ENCODE measurements around the gene PRDX3.
"Not testable (repeated sequence)": the region's sequence is repeated elsewhere in the genome, so short reads cannot be mapped to it uniquely, and the experiment has no call there.

PRDX3 gene

GRCh38 chr10:119165171-119166117 is 13.2 kb downstream of the PRDX3 start, which contains the start of gene SFXN4:
TSS of gene SFXN4 (minus strand) at chr10:119165714. CDS start at chr10:119165647, 67 bp downstream.
- DNase-seq (ENCODE audit: low spot score): peak; percentile 86

DNA sequence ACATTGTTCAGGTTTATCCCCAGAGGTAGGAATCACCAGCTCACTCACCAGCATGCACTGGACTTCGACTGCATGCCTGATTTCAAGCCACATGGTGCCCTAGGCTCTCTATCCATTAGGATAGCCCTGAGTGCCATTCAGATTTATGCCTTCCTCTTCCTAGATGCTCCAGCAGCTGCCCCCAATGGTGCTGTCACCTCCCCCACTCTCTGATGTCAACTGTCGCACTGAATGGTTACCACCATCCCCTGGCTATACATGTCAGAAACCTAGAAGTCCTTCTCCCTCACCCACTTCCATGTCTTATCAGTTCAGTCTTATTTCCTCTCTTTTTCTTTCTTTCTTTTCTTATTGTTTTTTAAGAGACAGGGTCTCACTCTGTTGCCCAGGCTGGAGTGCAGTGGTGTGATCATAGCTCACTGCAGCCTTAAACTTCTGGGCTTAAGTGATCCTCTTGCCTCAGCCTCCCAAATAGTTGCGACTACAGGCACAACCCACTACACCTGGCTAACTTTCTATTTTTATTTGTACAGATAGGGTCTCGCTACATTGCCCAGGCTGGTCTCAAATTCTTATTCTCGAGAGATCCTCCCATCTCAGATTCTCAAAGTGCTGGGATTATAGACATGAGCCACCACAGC is 16.0 kb downstream of the PRDX3 start:
- DNase-seq (ENCODE audit: low spot score): no peak

GRCh38 chr10:119161680-119162451 is 16.7 kb downstream of the PRDX3 start:
- no peak for DNase-seq (ENCODE audit: low spot score)

- no peak for DNase-seq (ENCODE audit: low spot score)
These were observed 19.3 kb downstream of the PRDX3 start for GRCh38 chr10:119159332-119159731.

- DNase-seq (ENCODE audit: low spot score): no peak
These were observed 25.0 kb downstream of the PRDX3 start for GRCh38 chr10:119153661-119154060.

GRCh38 chr10:119153041-119153440 is 25.6 kb downstream of the PRDX3 start:
- no peak for DNase-seq (ENCODE audit: low spot score)

- DNase-seq (ENCODE audit: low spot score): not testable (repeated sequence)
These were observed 27.0 kb downstream of the PRDX3 start for GRCh38 chr10:119151601-119152000.

DNA sequence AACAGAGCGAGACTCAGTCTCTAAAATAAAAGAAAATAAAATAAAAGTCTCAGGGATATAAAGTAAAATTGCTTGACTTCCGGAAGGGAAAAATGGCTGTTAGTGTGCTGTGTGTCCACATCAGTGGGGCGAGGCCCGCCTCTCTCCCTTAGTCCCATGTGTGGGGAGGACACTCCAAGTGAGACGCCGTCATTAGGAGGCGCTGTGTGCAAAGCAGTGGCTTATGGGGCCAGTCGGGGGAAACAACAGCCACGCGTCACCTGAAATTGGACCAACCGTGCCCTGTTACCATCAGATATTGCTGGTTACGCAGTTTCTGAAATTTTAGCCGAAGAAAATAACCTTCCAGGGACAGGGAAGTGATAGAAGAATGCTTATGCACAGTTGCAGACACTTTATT is 28.9 kb downstream of the PRDX3 start:
- DNase-seq (ENCODE audit: low spot score): peak; percentile 32

- no peak for DNase-seq (ENCODE audit: low spot score)
These were observed 29.5 kb downstream of the PRDX3 start for GRCh38 chr10:119149157-119149556.

DNA sequence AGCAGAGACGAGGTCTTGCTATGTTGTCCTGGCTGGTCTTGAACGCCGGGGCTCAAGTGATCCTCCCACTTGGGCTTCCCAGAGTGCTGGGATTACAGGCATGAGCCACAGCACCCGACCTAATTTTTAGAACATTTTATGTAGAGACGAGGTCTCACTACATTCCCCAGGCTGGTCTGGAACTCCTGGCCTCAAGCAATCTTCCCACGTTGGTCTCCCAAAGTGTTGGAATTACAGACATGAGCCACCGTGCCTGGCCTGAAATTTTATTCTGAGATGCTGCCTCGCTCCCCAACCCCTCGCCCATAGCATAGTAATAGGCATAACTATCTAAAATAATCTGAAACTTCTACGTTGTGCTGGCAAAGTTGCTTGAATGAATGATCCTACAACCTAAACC is 35.0 kb downstream of the PRDX3 start:
- DNase-seq (ENCODE audit: low spot score): no peak

DNA sequence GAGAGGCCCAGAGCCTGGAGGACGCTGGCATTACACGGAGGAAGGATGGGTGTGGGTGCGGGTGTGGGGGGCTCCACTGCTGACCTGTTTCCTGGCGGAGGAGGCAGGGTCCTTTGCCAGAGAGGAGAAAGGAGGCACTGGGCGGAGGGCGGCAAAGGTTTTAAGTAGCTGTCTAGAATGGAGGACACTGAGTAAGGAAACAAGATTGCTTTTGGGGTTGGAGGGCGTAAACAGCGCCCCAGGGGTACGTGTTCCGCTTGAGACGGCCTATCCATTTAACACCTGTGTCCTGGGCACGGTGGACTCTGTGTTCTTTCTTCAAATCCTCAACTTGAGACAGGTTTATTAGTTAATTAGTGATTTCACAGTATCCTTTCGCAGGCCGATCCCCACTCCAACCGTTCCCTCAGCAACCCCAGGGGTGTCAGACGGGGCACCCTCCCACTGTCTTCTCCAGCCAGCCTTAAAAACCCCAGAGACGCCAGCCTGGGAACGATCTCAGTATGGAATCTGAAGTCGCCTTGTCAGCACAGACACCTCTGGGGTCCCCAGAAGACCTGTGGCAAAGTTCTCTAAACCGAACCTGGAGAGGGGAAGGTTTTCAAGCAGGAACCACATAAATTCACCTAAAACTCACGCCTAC is 37.9 kb downstream of the PRDX3 start:
- no peak for DNase-seq (ENCODE audit: low spot score)

DNA sequence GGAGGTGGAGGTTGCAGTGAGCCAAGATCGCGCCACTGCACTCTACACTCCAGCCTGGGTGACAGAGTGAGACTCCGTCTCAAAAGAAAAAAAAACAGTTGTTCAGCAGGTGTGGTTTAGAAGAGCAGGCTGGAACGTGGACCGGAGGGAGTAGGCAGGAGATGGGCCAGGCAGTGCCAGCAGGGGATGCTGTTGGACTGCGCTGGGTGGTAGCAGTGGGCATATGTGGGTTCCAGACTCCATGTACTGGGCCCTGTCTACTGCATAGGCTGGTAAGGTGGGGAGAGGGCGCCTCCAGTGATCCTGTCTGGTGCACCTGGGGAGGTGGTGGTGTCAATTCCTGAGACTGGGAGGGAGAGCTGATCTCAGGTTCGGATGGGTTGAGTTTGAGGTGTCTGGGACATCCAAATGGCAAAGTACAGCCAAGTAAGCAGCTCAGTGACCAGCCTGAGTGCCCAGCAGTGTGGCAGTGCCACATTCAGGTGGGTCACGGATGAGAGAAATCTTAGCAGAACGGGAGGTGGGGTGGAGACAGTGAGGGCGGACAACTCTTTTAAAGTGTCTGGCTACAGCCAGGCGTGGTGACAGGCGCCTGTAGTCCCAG is 39.0 kb downstream of the PRDX3 start:
- peak; percentile 76 for DNase-seq (ENCODE audit: low spot score)

DNA sequence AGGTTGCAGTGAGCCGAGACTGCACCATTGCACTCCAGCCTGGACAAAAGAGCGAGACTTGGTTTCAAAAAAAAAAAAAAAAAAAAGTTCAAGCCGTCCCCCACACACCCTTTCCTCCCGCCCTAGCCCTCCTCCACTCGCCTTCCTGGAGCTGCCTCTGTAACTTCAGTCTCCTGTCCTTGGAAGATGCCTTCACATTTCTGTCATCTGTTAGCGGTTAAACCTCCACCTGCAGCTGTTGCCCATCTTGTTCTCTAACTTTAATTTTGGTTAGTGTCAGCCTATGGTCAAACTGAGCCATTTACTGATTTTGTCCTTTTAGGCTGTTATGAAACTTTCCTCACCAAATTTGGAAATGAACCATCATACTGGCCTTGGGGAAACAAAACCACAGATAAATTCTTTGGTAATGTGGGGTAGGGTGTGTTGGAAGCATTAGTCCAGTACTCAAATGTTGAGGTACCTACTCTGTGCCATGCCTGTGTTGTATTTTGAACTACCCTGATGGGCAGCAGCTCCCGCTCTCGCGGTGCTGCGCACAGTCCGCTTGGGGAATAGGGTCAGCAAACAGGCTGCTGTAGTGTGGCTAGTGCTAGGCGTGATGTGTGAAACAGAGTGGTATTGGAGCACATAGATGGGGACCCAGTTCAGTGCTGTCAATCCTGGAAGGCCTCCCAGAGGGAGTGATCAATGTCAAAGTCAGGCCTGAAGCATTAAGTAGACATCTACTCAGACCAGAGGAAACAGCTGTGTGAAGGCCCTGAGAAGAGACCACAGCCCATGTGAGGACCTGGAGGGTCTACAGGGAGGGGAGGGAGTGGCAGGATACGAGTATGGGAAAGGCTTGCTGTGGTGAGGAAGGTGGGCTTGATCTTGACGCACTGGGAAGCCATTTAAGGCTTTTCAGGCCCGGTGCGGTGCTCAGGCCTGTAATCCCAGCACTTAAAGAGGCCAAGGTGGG is 40.0 kb downstream of the PRDX3 start:
- no peak for DNase-seq (ENCODE audit: low spot score)

DNA sequence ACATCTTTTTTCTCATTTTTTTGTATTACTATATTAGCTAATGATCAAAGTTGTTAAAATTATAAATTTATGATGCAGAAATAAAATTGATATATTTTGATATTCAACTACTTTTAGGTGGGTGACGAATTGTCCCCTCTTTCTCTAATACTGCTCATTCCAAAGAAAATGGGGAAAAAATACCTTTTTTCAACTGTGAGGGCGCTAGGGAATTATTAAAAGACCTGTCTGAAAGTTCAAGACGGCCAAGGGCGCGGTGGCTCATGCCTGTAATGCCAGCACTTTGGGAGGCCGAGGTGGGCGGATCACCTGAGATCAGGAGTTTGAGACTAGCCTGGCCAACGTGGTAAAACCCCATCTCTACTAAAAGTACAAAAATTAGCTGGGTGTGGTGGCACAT is 40.7 kb downstream of the PRDX3 start:
- DNase-seq (ENCODE audit: low spot score): not testable (repeated sequence)

GRCh38 chr10:119136084-119136483 is 42.5 kb downstream of the PRDX3 start:
- no peak for DNase-seq (ENCODE audit: low spot score)

- no peak for DNase-seq (ENCODE audit: low spot score)
These were observed 43.1 kb downstream of the PRDX3 start for GRCh38 chr10:119135513-119135881.

GRCh38 chr10:119133949-119134348 is 44.7 kb downstream of the PRDX3 start:
- DNase-seq (ENCODE audit: low spot score): no peak

DNA sequence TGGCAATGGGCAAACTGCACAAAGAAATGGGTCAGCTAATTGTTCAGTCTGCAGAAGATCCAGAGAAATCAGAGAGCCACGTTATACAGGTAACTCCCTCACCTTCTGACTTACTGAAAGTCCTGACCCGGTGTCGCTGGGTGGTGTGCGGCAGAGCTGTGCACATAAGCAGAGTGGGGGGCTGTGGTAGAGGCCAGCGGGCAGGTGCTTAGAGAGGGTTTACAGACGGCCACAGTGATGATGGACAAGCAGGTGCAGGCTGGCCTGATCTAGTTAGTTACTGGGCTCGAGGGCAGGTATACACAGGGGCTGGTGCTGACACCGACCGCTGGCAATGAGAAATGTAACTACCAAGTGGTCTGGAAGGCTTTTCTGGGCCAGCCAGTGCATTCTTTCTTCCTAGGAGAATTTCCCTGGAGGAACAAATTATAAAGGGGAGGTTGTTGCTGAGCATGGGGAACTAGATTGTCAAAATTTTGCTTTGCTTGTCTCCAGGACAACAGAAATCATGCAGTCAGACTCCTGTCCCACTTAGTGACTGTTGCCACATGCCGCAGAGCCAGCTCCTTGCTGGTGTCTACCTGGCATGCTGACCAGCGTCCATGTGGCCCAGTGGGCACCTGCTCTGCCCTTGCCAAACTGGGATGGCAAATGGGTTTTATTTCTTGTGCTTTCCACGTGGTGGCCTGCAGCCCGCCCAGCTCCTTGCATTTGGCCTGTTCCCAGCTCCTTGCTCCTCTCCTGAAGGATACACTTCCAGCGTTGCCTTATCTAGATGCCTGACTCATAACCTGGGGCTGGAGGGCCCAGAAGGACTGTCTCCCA is 45.9 kb downstream of the PRDX3 start:
- DNase-seq (ENCODE audit: low spot score): no peak

GRCh38 chr10:119131512-119132240 is 46.9 kb downstream of the PRDX3 start:
- DNase-seq (ENCODE audit: low spot score): no peak

All from iPS-NIHi11 (cell line).